Measurements from ENCODE around the gene SGSM2.

The SGSM2 gene

GRCh38 chr17:2387086-2388019 is 50.1 kb downstream of the SGSM2 start:
- DNase-seq, result no peak

GRCh38 chr17:2388020-2388682 is 50.9 kb downstream of the SGSM2 start:
- no peak for DNase-seq

- no peak for DNase-seq
These were observed 51.4 kb downstream of the SGSM2 start for GRCh38 chr17:2388683-2389055.

- no peak for DNase-seq
These were observed 53.0 kb downstream of the SGSM2 start for GRCh38 chr17:2390199-2390836.

- DNase-seq, result no peak
These were observed 54.4 kb downstream of the SGSM2 start for GRCh38 chr17:2391597-2392251.

GRCh38 chr17:2392252-2393173 is 55.2 kb downstream of the SGSM2 start:
- peak; percentile 69 for DNase-seq

- DNase-seq, result peak; percentile 17
These were observed 56.1 kb downstream of the SGSM2 start for GRCh38 chr17:2393174-2393953.

GRCh38 chr17:2393954-2394749 is 56.9 kb downstream of the SGSM2 start:
- DNase-seq, result peak; percentile 27

- no peak for DNase-seq
These were observed 57.5 kb downstream of the SGSM2 start for GRCh38 chr17:2394775-2395201.

GRCh38 chr17:2395258-2396181 is 58.2 kb downstream of the SGSM2 start:
- no peak for DNase-seq

- DNase-seq, result peak; percentile 35
These were observed 58.9 kb downstream of the SGSM2 start for GRCh38 chr17:2396192-2396567.

- DNase-seq, result peak; percentile 81
These were observed 59.4 kb downstream of the SGSM2 start for GRCh38 chr17:2396568-2397246.

- DNase-seq, result no peak
These were observed 60.2 kb downstream of the SGSM2 start for GRCh38 chr17:2397247-2398171.

GRCh38 chr17:2398182-2398581 is 60.9 kb downstream of the SGSM2 start:
- DNase-seq, result no peak

GRCh38 chr17:2398655-2399571 is 61.6 kb downstream of the SGSM2 start:
- peak; percentile 44 for DNase-seq

All from SHP77 treated with DMSO at 0.1 percent for 48 hours (cell line).